Amniotic stem cell (primary cell): ENCODE results near the gene PARK7.

ENCODE experiments used
- DNase-seq: peaks from one replicate; lab custom pipeline; 2025; lab: John Stamatoyannopoulos, UW

The PARK7 gene

GRCh38 chr1:8024329-8024728 is 62.8 kb downstream of the PARK7 start:
- DNase-seq: no peak

GRCh38 chr1:8025061-8025670 is 63.7 kb downstream of the PARK7 start:
- no peak for DNase-seq

- DNase-seq: no peak
Observed at GRCh38 chr1:8025671-8026144, 64.2 kb downstream of the PARK7 start.

GRCh38 chr1:8026153-8026975 is 64.9 kb downstream of the PARK7 start, which contains the start of gene ERRFI1:
Gene ERRFI1, minus strand, starts transcription at chr1:8026309. Its CDS starts 10,690 bp downstream, at chr1:8015619.
- DNase-seq: peak; percentile 91

- DNase-seq: no peak
Observed at GRCh38 chr1:8026976-8027747, 65.7 kb downstream of the PARK7 start.

GRCh38 chr1:8027748-8028570 is 66.4 kb downstream of the PARK7 start:
- peak; percentile 55 for DNase-seq

- DNase-seq: no peak
Observed at GRCh38 chr1:8028571-8028910, 67.0 kb downstream of the PARK7 start.

- DNase-seq: no peak
Observed at GRCh38 chr1:8031176-8031785, 69.8 kb downstream of the PARK7 start.

- no peak for DNase-seq
Observed at GRCh38 chr1:8032366-8032910, 70.9 kb downstream of the PARK7 start.

- no peak for DNase-seq
Observed at GRCh38 chr1:8033322-8033721, 71.8 kb downstream of the PARK7 start.
